HG02884 (cell line): Measurements from ENCODE around the gene GSTCD.
A peak's percentile ranks its signal among the peaks of the same experiment; 100 is the strongest.

Experiments
- ATAC-seq: cut with Tn5 transposase; IDR thresholded peaks from one replicate; pipeline ENCODE4 v1.9.1; 2021; ENCODE audit warnings: mild to moderate bottlenecking, moderate library complexity; ENCODE audit not compliant: unreplicated experiment

GSTCD gene

DNA sequence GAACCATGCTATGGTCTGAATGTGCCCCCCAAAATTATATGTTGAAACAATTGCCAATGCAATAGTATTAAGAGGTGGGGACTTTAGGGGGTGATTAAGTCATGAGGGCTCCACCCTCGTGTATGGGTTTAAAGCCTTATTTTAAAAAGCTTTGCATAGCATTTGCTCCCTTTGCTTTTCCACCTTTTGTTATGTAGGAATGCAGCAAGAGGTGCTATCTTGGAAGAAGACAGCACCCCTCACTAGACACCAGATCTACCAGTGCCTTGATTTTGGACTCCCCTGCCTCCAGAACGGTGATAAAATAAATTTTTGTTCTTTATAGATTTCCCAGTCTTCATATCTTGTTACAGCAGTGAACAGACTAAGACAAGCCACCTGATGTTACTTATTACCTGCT lies 163.4 kb downstream of the GSTCD start:
- ATAC-seq, result no peak

DNA sequence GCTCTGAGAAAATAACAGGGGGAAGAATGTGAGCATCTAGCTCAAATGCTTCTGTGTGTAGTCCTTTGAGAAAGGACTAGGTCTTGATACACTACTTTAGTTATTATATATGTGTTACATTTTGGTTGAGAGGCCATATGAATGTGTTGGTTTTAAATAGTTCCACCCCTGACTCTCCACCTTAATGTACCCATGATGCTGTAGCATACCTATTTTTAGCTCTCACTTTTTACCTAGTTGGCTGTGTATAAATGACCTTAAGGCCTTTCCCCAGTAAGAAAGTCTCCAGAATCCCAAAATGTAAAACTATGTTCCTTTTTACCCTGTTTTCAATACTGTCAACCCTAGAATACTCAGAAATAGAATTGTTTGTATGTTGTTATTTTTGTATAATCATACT lies 166.6 kb downstream of the GSTCD start:
- no peak for ATAC-seq

DNA sequence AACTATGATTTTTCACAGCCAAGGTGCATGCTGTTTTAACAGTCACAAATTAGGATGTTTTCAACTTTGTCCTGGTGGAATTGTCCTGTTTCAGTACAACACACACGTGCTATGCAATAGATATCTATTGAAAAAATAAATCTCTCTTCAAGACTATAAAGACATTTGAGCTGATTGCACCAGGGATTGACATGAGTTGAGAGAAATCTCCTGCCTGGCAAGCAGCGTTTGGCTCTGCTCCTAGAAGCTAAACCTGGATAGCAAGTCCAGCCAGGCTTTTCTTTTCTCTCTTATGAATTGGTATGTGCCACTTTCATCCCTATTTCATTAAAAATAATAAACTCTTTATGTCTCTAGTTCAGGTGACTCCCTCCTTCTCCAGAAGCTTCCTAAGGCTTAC lies 170.1 kb downstream of the GSTCD start:
- no peak for ATAC-seq

DNA sequence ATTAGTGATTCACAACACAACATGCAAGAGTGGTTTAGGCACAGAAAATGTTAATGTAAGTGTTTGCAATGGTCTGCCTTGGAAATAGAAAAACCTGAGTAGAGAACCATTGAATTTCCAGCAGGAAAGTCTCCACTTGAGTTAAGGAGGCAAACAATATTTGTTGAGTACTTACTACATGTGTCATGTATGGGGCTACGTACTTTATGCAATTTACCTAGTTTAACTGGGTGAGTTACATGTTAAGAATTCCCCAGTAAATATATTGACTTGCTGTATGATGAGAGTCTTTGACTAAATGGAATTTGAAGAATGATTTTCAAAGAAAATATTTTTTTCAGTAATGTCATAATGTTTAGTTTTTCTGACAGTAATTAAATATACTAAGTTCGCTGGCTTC lies 178.9 kb downstream of the GSTCD start:
- no peak for ATAC-seq

DNA sequence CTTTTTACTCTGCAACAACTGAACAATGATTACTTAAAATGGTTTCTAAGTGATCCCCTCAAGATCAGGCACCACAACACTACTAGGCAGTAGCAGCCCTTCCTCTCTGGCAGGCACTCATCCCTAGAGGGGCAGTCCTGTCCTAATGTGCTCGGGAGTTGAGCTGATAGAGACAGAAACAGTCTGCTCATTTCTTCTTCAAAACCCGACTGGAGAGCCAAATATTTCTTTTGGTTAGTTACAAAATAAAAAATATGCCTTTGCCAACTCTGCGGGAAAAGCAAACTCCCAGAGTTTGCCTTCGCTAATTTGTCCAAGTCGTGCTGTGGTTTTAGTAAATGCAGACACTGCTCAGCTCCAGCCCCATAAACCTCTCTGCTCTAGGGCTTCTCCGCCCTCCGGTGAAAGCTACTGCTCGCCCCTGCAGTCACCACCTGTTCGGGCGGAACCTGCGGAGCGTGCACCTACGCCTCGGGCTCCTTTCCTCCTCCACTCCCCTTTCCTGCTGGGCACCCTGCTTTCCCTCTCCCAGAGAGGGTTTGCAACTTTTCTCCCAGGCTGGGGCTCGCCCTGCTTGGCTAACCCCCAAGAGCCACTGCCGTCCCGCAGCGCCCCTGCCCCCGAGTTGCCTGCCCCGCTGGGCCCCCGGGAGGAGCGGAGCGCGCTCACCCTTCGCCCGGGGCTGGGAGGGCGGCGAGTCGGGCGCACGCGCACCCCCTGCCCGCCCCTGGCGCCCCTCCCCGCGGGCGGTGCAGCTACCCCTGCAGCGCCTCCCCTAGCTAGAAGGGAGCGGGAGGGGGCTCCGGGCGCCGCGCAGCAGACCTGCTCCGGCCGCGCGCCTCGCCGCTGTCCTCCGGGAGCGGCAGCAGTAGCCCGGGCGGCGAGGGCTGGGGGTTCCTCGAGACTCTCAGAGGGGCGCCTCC lies 186.3 kb downstream of the GSTCD start, which contains the start of gene NPNT:
Gene NPNT (plus strand): TSS at position 812 of the 923 bp plus-strand sequence. CDS start 182 bp downstream, outside the sequence.
- ATAC-seq, result peak; percentile 18

DNA sequence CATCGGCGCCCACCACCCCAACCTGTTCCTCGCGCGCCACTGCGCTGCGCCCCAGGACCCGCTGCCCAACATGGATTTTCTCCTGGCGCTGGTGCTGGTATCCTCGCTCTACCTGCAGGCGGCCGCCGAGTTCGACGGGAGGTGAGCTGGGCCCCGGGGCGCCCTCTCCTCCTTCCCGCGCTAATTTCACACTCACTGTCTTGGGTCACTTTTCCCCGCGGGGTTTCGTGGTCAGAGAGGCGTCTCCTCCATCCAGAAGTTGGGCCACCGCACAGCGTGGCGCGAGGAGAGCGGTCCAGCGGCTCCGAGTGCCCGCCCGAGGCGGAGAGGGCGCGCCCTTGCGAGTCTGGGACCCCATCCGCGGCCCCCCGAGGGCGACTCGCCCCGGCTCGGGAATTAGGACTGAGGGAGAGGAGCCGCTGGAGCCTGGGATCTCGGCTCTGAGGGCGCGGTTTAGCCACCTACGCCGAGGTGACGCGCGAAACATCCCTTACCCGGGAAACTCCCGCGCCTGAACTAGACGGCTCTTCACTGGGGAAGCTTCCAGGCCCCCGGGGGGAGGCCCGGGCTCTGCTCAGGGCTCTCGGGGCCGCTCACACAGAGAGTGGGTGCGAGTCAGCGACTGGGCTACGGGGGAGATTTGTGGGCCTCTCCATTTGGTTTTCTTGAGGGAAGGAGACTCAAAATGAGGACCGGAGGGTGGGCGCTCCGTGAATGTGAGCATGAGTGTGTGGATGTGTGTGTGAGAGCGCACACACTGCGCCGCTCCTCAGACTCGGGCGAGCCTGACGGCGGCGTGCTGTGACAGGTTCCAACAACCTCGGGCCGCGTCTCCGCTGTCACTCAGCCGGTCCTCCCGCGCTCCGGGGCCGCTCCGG lies 187.2 kb downstream of the GSTCD start:
- ATAC-seq, result peak; percentile 50

DNA sequence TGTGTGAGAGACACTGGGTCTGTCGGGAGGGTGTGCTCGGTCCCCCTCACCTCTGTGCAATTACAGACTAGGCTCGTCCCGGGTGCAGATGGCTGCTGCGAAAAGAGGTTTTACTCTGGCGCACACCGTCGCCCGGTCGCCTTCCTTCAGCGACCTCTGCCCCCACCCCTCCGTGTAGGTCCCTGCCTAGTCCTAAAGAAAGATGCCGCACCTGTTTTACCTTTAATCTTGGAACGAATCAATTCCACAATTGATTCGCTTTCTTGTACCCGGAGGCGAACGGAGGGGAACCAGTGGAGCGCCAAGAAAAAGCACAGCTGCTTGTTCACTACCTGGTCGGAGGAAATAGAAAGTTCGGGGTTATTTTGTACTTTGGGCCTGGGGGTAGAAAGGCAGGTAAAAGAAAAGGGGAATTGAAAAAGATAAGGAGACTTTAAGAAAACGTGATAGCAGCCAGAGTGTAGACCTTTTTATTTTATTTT lies 187.9 kb downstream of the GSTCD start:
- peak; percentile 11 for ATAC-seq
